Amniotic stem cell (primary cell): ENCODE measurements around the gene MCF2L.
"Not testable (repeated sequence)": the region's sequence is repeated elsewhere in the genome, so short reads cannot be mapped to it uniquely, and the experiment has no call there.

Experiments used
- DNase-seq: peaks from one replicate; lab custom pipeline; 2025; lab: John Stamatoyannopoulos, UW

MCF2L gene

DNA sequence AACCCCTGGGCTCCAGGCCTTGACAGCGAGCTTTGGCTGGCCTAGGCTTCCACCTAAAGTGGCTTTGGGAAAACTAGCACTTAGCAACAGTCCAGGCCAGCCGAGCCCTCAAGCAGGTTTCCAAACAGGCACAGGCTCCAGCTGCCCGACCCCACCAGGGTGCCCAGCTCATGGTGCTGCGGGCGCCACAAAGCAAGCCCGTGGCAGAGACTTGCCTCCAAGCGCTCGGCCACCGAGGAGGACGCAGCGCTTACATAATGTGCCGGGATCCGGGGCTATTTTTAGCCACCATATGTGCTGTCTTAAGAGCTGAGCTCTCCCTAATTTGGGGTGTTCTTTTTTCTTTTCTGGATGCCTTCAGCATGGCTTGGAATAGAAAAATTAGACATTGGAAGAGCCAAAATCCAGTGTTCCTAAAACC lies 80.5 kb downstream of the MCF2L start:
- DNase-seq, result no peak

DNA sequence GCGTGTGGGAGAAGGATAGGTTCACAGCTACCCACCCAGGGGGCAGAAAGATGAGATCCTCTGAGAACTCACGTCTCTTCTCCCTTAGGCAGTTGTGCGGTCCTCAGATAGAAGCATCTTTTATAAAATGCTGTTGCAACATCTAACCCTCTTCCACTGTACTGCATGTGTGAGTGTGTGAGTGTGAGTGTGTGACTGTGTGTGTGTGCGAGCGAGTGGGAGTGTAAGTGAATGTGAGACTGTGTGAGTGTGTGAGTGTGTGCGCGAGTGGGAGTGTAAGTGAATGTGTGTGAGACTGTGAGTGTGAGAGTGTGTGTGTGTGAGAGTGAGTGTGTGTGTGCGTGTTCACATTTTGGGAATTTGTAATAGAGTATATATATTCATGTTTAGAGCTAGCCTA lies 81.0 kb downstream of the MCF2L start:
- no peak for DNase-seq

DNA sequence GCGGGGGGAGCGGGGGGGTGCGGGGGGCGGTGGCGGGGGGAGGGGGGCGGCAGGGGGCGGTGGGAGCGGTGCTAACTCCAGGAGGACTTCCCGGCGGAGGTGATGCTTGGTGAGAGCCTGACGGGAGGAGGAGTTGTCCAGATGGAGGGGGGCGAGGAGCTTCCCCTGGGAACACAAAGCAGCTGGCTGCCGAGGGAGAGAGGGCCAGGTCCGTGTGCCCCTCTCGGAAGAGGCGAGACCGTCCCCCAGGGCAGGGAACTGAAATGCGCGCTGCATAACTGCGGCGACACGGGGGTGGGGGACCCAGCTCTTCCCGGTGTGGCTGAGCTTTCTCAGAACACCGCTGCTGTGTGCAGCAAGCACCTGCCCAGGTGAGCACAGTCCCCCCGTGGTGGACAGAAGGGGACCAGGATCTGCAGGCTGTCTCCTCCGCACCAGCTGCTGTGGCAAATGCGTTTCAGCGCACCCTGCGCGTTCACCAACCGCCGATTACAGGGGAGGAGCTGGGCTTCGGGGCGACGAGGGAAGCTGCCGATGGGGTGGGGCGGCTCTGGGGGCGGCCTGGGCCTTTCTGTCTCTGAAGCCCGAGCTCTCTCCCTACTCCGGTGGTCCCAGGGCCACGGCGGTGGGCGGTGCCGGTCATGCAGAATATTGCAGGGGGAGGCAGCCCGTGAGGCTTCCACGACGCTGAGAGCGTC lies 81.9 kb downstream of the MCF2L start:
- no peak for DNase-seq

DNA sequence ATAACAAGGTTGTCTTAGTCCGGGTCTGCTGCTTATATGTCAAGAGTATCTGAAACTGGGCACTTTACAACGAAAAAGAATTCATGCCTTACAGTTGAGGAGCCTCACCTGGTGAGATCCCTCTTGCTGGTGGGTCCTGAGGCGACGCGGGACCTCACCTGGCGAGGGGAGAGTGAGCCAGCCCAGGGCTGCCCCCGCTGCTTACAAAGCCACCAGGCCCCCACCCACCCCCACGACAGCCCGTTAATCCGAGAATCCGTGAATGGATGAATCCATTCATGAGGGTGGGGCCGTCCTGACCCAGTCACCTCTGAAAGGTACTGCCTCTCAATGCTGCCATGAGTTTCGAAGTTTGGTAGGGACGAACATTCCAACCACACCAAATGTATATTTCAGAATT lies 82.6 kb downstream of the MCF2L start:
- DNase-seq, result no peak

DNA sequence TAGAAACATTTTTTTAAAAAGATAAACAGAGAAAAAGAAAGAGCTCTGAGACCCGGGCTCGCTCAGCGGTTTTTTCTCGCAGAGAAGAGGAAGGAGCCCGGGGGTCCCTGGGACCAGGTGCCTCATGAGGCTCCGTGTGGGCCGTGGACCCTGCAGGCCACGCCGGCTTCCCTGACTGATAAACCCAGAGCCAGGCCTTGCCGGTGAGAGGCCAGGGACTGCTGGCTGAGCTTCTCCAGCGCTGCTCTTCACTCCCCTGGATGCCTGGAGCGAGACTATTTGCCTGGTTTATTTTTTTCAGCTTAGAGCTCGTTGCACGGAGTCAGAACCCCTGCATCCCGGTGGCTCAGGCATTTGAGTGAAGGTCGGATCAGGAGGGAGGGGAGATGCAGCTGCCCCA lies 83.2 kb downstream of the MCF2L start:
- no peak for DNase-seq

DNA sequence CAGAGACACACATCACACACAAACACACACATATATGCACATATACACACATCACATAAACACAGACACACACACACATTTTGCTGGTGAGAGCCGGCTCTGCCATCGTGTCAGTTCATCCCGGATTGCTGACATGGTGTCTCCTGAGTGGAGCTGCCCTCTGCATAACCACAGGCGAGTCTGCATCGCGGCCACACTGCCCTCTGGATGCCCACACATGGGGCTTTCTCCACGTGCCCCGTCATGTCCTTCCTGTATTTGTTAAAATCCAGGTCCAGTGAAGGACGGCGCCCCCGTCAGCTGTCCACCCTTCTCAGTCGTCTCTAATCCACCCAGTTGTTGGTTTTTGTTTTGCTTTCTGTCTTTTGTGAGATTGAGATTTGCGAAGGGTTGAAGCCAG lies 84.0 kb downstream of the MCF2L start:
- no peak for DNase-seq

DNA sequence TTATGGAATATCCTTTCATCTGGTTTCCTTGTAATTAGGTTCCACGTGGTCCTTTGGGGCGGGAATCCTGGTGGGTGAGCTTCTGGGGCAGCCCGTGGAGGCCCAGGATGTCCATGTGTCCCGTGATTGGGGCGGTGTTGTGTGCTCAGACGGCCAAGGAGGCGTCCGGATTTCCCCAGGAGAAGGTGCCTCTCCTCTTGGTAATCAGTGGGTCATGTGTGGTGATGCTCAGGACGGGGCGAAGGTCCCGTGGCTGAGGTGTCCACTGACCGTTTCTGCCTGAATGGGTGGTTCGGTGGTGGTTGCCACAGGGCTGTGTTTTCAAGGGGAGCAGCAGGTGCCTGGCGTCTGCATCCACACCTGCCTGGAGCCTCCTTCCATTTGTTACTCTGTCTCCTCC lies 84.4 kb downstream of the MCF2L start:
- no peak for DNase-seq

DNA sequence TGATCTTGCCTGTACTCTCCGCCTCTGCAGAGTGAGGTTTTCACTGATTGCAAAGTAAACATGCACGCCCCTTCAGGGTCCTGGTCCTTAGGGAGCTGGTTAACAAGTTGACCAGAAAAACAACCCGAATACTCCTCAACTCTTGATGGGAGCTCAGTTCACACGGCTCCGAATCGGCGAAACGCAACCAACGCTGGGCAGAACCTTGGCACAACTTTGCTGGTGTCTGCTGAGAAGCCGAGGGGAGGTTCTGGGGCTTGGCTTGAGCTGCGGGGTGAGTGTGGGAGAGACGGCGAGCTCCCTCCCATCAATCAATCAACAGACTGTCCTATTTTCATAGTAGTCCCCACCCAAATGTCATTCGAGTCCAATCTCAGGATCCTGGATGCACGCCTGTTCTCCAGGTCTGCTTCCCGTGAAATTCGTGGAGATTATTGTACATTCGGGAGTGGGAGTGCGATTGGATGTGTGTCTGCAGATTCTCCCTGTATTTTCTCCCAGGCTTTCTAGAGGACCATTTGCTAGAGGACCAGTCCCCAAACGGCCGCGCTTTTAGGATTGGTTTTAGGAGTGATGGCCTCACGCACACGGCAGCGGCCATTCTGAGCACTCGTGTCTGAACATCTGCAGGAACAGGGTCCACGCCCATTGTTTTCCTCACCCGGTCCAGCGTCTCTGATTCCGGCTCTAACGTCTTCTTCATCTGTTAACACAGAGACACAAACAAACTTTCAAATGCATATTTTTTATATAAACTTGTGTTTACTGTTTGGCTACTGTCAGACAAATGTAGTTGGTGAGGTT lies 85.0 kb downstream of the MCF2L start:
- no peak for DNase-seq

DNA sequence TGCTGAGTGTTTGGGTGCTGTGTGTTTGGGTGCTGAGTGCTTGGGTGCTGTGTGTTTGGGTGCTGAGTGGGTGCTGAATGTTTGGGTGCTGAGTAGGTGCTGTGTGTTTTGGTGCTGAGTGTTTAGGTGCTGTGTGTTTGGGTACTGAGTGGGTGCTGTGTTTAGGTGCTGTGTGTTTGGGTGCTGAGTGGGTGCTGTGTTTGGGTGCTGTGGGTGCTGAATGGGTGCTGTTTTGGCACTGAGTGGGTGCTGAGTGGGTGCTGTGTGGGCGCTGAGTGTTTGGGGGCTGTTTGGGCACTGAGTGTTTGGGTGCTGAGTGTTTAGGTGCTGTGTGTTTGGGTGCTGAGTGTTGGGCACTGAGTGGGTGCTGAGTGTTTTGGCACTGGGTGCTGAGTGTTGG lies 88.1 kb downstream of the MCF2L start:
- DNase-seq, result no peak

DNA sequence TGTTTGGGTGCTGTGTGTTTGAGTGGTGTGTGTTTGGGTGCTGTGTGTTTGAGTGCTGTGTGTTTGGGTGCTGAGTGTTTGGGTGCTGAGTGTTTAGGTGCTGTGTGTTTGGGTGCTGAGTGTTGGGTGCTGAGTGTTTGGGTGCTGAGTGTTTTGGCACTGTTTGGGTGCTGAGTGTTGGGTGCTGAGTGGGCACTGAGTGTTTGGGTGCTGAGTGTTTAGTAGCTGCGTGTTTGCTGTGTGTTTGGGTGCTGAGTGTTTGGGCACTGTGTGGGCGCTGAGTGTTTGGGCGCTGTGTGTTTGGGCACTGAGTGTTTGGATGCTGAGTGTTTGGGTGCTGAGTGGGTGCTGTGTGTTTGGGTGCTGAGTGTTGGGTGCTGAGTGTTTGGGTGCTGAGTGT lies 88.5 kb downstream of the MCF2L start:
- not testable (repeated sequence) for DNase-seq

DNA sequence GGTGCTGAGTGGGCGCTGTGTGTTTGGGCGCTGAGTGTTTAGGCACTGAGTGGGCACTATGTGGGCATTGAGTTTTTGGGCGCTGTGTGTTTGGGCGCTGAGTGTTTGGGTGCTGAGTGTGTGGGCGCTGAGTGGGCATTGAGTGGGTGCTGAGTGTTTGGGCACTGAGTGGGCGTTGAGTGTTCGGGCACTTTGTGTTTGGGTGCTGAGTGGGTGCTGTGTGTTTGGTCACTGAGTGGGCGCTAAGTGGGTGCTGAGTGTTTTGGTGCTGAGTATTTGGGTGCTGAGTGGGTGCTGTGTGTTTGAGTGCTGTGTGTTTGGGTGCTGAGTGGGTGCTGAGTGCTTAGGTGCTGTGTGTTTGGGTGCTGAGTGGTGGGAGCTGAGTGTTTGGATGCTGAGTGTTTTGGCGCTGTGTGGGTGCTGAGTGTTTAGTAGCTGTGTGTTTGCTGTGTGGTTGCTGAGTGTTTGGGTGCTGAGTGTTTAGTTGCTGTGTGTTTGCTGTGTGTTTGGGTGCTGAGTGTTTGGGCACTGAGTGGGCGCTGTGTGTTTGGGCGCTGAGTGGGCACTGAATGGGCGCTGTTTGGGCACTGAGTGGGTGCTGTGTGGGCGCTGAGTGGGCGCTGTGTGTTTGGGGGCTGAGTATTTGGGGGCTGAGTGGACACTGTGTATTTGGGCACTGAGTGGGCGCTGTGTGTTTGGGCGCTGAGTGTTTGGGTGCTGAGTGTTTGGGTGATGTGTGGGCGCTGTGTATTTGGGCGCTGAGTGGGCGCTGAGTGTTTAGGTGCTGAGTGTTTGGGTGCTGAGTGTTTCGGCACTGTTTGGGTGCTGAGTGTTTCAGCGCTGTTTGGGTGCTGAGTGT lies 89.3 kb downstream of the MCF2L start:
- no peak for DNase-seq

DNA sequence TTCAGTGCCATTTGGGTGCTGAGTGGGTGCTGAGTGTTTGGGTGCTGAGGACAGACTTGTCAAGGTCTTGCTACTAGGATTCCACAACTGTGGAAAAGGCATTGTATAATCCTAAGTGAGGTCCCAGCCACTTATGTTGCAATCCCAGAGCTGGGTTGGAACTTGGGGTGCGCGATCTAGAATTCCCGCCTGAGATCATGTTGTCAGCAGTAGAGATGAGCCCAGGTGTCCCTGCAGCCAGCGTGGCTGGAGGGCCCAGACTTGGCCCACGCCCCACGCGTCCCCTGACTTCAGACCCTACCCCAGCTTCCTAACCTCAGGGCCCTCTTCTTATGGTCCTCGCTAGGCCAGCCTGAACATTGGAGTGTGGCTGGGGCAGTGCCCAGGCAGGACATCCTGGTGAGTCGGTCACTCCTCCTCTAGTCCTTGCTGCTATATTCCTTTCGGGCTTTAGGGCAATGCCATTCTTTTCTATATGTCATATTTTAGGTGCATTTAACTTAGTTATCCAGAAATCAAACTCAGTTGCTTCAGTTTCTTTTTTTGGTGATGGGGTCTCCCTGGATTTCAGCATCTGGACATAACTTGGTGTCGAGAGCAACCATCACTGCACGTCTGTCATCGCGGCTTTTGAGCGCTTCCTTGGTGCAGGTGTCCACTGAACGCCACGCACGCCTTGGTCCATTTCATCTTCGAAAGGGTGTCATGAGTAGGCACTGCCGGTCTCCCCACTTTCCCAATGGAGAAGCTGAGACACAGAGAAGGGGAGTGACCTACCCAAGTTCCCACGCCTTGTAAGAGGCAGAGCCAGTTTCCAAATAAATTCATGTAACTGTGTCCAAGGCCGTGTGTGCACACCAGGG lies 90.2 kb downstream of the MCF2L start:
- no peak for DNase-seq

DNA sequence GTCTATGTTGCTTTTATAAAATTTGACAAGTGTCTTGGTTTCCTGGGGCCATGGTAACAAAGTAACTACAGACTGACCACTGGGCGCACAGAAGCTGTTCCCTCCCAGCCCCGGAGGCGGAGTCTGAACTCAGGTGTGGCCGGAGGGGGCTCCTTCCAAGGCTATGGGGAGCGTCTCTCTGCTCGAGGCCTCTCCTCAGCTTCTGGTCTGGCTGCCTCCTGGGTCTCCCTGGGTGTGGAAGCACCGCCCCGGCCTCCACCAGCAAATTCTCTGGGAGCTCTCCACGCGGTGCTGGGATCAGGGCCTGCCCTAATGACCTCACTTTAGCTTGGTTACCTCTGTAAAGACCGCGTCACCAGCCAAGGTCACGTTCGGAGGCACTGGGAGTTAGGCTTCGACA lies 90.9 kb downstream of the MCF2L start:
- no peak for DNase-seq

DNA sequence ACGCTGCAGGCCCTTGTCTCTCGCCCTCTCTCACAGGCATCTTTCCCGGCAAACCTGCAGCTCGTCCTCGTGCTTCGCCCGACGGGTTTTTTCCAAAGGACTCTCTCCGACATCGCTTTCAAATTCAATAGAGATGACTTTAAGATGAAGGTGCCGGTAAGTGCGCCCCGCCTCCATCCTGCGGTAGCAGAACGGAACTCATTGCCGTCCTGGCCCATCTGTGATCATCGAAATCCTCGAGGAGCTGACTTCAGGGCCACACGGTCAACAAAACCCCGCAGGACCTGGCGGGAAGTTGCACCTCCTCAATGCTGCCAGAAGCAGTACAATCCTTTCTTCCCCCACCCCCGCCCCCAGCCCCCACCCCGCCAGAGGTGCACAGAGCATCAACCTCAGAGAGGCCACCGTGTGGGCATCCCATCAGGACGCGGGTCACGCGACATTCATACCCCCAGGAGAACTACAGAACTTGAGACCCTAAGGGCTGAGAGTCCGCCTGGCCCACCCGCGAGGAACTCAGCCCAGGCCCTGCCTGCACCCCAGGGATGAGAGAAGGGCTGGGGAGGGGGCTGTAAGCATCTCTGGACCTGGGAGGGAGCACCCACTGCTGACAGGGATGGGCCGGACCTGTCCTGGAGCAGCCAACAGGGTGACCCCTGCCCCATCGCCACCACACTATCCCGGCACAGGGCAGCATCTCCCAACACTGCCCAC lies 91.7 kb downstream of the MCF2L start:
- no peak for DNase-seq

DNA sequence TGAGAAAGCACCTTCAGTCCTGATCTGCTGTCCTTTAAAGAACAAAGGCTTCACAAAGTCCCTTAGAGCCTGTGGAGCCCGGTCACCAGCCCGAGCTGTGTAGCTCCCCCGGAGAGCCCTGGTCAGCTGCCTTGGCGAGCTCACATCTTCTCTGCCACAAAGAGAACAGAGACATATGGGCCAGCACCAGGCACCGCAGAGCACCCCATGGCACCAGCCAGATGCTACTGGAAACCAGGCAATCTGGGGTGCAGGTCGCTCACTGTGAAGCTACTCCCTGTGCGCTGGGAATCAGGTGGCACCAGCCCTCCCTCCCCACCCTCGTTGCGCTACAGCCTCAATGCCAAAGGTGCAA lies 92.2 kb downstream of the MCF2L start:
- no peak for DNase-seq

DNA sequence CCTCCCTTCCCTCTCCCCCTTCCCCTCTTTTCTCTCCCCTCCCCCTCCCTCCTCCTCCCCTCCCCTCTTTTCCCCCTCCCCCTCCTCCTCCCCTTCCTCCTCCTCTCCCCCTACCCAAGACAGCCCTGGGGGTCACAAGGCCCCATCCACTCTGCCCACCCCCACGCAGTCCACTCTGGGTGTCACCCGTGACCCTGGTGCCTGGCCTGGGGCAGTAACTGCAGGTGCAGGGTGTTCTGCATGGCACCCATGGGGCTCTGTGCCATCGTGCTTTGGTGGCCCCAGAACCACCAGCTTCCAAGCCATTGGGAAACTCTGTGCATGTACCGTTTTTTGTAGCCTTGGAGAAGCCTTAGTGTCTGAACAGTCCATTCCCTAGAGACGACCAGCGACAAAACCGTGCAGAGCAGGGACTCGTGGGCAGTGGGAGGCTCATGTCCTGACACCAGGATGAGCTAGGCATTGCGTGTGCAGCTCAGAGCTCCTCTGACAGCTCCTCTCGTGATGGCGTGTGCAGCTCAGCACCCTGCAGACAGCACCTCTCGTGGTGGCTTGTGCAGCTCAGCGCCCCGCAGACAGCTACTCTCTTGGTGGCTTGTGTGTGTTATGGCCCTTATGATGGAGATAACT lies 92.9 kb downstream of the MCF2L start:
- no peak for DNase-seq

DNA sequence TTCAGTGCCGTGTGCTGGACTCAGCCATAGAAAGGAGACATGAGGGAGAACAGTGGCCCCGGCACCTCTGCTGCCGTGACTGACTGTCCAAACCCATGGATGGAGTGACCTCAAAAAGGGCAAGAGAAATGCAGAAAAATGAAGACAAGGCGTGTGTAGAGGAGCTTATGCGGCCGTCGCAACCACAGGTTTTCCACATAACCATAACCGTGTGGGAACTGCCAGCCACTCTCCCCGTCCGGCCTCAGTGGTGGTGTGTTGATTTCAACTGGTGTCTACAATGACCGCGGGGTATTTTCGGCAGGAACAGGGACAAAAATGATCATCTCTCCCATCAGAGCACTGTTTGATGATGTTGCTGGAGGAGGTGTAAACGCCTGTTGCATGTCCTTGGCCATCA lies 93.7 kb downstream of the MCF2L start:
- no peak for DNase-seq

DNA sequence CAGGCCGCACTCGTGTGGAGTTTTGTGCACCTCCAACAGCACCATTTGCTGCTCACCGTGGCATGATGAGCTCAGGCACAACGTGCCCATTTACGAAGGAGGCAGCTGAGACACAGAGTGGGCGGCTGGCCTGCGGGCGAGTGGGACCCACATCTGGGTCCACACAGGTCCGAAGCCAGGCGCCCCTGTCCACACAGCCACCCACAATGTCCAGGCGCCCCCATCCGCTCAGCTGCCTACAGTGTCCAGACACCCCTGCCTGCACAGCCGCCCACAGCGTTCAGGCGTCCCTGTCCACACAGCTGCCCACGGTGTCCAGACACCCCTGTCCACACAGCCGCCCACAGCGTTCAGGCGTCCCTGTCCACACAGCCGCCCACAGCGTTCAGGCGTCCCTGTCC lies 94.1 kb downstream of the MCF2L start:
- DNase-seq, result no peak

DNA sequence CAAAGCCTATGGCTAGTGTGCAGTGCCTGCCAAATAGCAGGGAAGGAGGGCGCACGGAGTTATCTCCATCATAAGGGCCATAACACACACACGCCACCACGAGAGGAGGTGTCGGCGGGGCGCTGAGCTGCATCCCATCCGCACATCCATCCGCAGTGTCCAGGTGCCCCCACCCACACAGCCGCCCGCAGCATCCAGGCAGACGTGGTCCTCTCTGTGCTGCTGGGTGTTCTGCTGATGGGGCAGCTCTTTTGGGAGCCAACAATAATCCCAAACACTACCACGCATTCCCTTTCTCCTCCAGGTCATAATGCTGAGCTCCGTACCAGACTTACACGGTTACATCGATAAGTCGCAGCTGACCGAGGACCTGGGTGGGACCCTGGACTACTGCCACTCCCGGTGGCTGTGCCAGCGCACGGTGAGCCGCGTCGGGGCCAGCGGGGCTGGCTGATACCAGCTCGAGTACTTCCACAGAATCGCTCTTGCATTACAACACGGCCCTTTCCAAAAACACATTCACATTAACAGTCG lies 95.1 kb downstream of the MCF2L start:
- no peak for DNase-seq
